HCT116 (cell line): ENCODE results near the gene TMEM271.

Experiments used
- EZH2phosphoT487 ChIP-seq: fragments of 200-600 bp; IDR thresholded peaks from 2 replicates; pipeline ENCODE4 v1.6.1; 2018; ENCODE audit warnings: antibody characterized with exemption, borderline replicate concordance
- TF ChIP-seq, protein P1 (sequence below), 3 experiments: fragments of 200-600 bp in 1 of 3; sonication (generic) in 1 of 3; IDR thresholded peaks in 2 of 3; conservative IDR thresholded peaks in 1 of 3; 2 replicates each; pipeline ENCODE4 v1.5.1; 2012 to 2017; ENCODE audit warnings: low read depth in 2 of 3, low read length in 2 of 3, antibody characterized with exemption in 1 of 3, borderline replicate concordance in 1 of 3, control low read depth in 1 of 3, mild to moderate bottlenecking in 1 of 3, mixed read lengths in 1 of 3, mixed run types in 1 of 3, moderate library complexity in 1 of 3; ENCODE audit not compliant: insufficient read depth in 1 of 3
- TF ChIP-seq, protein P2 (sequence below): IDR thresholded peaks from 2 replicates; pipeline ENCODE4 v1.6.1; 2011; ENCODE audit warnings: mild to moderate bottlenecking, low read length, moderate library complexity; ENCODE audit not compliant: insufficient replicate concordance; ENCODE audit errors: extremely low read depth

GRCh38 chr4:624705-625590 lies 48.9 kb upstream of the TMEM271 start, which contains the start of gene PDE6B:
- TF ChIP-seq EZH2phosphoT487: no peak
- TF ChIP-seq, protein P1, sequence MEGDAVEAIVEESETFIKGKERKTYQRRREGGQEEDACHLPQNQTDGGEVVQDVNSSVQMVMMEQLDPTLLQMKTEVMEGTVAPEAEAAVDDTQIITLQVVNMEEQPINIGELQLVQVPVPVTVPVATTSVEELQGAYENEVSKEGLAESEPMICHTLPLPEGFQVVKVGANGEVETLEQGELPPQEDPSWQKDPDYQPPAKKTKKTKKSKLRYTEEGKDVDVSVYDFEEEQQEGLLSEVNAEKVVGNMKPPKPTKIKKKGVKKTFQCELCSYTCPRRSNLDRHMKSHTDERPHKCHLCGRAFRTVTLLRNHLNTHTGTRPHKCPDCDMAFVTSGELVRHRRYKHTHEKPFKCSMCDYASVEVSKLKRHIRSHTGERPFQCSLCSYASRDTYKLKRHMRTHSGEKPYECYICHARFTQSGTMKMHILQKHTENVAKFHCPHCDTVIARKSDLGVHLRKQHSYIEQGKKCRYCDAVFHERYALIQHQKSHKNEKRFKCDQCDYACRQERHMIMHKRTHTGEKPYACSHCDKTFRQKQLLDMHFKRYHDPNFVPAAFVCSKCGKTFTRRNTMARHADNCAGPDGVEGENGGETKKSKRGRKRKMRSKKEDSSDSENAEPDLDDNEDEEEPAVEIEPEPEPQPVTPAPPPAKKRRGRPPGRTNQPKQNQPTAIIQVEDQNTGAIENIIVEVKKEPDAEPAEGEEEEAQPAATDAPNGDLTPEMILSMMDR (IDR thresholded peaks at IDR 0.05 in 2 of 3, conservative IDR thresholded peaks at IDR 0.05 in 1 of 3; ENCODE audit: borderline replicate concordance in 1 of 3, insufficient read depth in 1 of 3, low read depth in 2 of 3, low read length in 2 of 3): no peak
- TF ChIP-seq, protein P2, sequence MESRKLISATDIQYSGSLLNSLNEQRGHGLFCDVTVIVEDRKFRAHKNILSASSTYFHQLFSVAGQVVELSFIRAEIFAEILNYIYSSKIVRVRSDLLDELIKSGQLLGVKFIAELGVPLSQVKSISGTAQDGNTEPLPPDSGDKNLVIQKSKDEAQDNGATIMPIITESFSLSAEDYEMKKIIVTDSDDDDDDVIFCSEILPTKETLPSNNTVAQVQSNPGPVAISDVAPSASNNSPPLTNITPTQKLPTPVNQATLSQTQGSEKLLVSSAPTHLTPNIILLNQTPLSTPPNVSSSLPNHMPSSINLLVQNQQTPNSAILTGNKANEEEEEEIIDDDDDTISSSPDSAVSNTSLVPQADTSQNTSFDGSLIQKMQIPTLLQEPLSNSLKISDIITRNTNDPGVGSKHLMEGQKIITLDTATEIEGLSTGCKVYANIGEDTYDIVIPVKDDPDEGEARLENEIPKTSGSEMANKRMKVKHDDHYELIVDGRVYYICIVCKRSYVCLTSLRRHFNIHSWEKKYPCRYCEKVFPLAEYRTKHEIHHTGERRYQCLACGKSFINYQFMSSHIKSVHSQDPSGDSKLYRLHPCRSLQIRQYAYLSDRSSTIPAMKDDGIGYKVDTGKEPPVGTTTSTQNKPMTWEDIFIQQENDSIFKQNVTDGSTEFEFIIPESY: no peak
